GM18909 (cell line): Measurements from ENCODE around the gene GTPBP1.

Experiments
- ATAC-seq: cut with Tn5 transposase; IDR thresholded peaks from one replicate; pipeline ENCODE4 v1.9.1; 2021; ENCODE audit warnings: mild to moderate bottlenecking; ENCODE audit not compliant: unreplicated experiment, poor library complexity

The GTPBP1 gene

GRCh38 chr22:38705235-38706100, at the start of gene GTPBP1:
TSS of gene GTPBP1 (plus strand) at chr22:38705944. CDS start at chr22:38705956, 12 bp downstream.
- ATAC-seq: peak; percentile 78

DNA sequence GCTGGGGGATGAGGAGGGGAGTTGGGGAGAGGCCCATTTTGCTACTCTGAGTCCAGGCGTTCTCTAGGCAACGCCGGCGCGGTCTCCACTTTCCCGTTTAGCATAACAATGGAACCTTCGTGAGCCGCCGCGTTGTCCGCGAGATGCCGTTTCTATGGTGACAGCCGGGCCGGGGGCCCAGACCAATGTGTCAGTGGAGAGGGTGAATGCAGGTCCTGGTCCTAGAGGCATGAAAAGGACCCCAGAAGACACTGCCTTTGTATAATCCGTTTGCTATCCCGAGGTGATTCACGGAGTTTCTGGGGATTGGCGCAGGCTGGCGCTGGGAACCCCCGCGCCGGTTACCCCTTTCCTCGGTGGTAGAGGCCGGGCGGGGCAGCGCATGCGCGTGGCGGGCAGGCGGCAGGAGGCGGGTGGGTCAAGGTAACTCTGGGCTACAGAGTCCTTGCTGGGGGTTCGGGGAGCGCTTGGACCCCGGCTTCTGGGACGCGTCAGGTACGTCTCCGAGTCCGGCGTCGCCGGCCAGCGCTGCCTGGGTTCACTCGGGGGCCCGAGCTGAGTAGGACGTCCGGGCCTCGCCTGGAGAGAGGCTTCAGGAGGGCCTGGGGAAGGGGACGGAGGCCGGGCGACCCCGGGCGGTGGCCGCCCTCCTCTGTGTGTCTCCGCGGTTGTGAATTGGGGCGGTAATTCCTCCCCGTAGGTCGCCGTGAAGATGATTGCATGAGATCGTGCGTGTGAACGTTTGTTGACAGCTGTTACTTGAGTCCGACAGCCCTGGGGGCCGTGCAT, 49.3 kb upstream of the GTPBP1 start, which contains the start of the genes CBY1 and FAM227A:
Gene CBY1 (plus strand): TSS at position 383 of the 789 bp plus-strand sequence. CDS start 11,417 bp downstream, outside the sequence.
Gene FAM227A (minus strand): TSS at position 137 of the 789 bp plus-strand sequence. CDS start 6,224 bp downstream, outside the sequence.
- ATAC-seq: peak; percentile 75

- no peak for ATAC-seq
These were observed 48.5 kb upstream of the GTPBP1 start for GRCh38 chr22:38657045-38657909.

DNA sequence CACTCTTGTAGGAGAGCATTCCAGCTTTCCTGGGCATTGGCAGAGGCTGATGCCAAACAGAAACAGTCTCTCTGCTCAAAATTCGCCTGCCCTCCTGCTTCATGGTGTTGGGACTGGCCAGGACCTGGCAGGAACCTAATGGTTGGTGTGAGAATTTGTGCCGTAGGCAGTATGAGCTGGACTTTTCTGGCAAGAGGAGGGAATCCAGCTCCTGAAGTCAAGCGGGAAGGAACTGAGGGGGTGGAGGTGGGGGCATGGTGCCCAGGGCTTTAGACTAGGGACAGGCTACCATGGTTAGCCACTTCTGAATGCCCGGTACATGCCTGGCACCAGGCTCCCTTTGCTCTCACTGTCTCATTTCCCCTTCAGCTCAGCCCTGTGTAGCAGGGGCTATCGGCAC, 30.9 kb upstream of the GTPBP1 start:
- no peak for ATAC-seq

- no peak for ATAC-seq
These were observed 29.9 kb upstream of the GTPBP1 start for GRCh38 chr22:38675833-38676232.

GRCh38 chr22:38681582-38682335, 24.0 kb upstream of the GTPBP1 start, which contains the start of gene TOMM22:
TSS of gene TOMM22 (plus strand) at chr22:38681957. CDS start at chr22:38681979, 22 bp downstream.
- ATAC-seq: peak; percentile 89

DNA sequence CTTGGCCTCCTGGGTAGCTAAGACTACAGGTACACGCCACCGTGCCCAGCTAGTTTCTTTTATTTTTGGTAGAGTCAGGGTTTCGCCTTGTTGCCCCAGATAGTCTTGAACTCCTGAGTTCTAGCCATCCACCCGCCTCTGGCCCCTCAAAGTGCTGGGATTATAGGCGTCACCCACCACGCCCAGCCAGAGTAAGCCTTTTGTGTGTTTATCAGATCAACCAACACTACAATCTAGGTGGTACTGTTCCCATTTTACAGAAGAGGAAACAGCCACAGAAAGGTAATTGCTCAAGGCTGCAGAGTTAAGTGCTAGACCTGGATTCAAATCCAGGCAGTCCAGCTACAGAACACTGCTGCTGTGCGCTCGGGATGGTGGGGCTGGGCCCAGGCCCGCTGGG, 20.8 kb upstream of the GTPBP1 start:
- no peak for ATAC-seq

- no peak for ATAC-seq
These were observed 20.0 kb upstream of the GTPBP1 start for GRCh38 chr22:38685761-38686160.

DNA sequence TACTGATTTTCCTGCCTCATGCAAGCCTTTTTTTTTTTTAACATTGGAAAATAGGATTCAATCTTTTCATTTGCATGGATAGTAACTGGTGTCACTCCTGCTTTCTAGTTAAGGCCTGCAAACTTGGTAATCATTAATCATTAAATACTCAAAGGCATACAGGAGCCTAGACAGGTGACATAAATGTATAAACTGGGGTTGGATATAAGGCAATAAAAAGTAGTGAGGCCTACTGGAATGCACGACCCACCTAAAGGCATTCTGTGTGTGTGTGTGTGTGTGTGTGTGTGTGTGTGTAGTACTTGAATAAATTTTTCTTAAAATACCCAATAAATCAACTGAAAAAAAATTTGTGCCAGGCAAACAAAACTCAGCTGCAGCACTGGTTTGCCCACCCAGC, 16.1 kb upstream of the GTPBP1 start:
- ATAC-seq: no peak

DNA sequence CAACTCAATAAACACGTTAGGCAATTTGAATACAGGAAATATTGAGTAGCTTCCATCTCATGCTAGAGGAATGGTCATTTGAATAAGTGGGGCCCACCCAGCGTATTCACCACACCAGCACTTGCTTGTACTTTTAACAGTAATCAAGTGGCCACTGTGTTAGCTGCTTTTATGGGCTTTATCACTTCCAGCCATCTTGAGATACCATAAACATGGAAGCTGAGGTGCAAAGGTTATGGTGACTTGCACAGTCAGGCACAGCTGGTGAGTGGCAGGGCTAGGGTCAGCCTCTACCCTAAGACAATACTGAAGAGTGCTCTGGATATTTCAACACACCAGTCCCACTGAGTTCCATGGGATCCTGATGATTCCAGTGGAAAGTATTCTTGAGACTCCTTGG, 11.7 kb upstream of the GTPBP1 start:
- ATAC-seq: no peak

GRCh38 chr22:38694940-38695339, 10.8 kb upstream of the GTPBP1 start:
- ATAC-seq: no peak

DNA sequence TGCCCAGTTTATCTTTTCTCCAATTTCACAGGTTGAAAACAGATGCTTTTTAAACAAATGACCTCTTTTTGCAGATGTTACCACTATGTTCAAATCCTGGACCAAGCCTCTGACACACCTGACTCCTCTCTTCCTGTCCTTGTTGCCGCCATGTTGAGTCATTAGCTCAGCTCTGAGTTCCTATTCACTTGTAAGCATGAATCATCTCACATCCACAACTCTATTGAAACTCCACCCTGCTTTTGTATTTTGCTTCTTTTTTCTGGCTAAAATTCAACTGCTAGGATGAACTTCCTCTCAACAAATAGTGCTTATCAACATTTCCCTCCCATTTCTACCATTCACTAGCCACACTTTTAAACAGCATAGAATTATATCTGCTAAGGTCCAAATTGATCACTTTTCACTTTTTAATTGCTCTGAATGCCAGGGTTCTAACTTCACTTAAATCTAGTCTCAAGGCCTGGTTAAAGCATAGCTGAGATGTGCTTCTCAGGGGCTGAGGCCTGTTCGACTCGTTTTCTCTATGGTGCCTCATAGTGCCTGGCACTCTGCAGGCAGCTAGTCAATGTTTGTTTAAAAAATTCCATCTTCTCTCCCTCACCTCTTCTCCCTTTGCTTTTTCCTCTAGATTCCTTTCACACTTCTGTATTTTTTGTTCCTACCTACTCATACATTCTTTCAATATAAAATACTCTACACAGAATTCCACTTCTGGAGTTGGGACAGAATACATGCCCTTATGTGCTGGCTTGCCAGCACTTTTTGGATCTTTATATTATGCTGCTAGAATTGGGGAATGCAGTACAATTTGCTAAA, 8.9 kb upstream of the GTPBP1 start:
- ATAC-seq: no peak

DNA sequence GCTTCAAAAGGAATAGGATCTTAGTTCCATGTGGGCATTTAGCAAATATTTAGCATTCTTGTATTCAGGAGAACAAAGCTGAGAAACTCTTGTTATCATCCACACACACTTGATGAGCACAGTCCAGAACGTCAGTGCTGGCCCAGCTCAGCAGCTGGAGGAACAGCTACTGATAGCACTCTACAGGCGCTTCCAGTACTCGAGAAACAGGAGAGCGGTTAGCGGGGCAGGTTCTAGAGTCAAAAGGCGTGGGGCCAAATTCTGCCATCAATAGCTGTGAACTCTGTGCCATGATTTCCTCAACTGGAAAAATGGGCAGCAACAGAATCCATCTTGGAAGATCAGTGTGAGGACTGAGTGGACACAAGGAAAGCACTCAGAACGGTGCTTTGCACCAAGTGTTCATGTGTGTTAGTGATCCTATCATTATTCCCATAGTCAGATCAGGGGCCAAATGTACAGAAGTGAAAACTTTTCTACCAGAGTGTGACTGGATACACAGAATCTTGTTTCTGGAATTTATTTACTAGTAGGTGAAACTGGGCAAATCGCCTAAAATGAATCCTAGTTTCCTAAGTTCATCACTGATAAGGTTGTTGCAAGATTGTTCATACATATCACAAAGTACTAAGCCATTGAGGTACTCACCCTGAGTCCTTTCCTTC, 8.2 kb upstream of the GTPBP1 start:
- ATAC-seq: no peak

DNA sequence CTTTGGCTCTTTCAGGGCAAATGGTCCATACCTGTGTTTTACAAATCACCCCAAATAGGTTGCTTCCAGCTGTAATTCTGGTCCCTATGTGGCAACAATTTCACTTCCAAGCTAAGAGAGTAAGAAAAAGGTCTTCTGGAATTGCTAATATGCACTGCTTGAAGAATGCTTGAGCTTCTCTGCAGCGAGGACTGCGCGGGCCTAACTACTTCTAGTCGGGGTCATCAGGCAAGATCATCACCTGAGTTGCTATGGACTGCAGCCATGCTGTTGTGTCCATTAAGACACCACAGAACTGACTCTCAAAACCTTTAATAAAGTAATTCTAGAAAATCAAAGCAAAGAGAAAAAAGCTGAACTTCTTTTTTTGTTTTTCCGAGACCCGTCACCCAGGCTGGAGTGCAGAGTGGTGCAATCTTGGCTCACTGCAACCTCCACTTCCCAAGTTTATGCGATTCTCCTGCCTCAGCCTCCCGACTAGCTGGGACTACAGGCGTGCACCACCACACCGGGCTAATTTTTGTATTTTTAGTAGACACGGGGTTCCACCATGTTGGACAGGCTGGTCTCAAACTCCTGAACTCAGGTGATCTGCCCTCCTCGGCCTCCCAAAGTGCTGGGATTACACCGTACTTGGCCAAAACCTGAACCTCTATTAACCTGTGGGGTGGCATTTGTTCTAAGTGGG, 7.2 kb upstream of the GTPBP1 start:
- ATAC-seq: no peak

- ATAC-seq: no peak
These were observed 6.6 kb upstream of the GTPBP1 start for GRCh38 chr22:38699143-38699542.

DNA sequence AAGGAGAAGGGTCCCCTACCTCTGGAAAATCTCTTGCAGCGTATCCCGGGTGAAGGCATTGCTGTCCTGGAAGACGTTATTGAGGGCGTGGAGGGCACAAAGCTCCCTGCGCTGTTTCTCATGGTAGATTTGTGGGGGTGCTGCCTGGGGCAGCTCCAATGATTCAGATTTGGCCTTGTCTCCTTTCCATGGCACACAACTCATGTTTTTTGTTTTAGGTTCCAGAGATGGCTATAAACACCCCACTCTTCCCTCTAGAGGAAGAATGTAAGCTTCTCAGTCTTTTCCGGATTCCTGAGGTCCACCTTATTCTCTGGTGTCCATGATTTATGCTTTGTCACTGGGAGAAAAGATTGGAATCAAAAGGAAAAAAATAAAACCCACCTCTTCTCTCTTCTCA, 6.0 kb upstream of the GTPBP1 start:
- ATAC-seq: no peak

DNA sequence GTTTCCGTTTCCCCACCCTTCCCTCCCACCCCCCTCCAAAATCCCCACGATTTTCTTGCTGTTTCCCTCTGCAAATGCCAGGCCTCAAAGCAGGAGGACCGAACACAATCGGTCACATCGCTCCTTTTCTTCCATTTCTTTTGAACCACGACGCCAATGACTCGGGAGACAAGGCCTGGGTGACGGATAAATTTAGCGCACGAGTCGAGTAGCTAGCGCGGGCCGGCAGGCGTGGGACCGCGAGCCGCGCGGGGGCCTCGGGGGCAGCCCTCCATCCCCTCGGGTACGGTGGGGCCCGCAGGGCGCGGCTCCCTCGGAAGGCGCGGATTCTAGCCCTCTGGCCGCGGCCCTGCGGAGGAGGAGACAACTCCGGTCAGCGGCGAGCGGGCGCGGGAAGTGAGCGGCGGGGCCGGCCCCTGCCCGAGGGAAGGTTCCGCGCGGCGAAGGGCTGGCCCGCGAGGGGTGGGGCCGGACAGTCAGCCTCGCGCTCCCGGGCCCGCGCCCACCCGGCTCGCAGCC, 5.4 kb upstream of the GTPBP1 start:
- ATAC-seq: no peak
